Left hindlimb (tissue), 1 donor: ENCODE measurements around the gene FXYD6.
A peak's percentile ranks its signal among the peaks of the same experiment; 100 is the strongest.
"Not testable (repeated sequence)": the region's sequence is repeated elsewhere in the genome, so short reads cannot be mapped to it uniquely, and the experiment has no call there.

Source experiments
- DNase-seq: peaks from one replicate; pipeline ENCODE4 v3.0.0-alpha.2; 2018

FXYD6 gene

DNA sequence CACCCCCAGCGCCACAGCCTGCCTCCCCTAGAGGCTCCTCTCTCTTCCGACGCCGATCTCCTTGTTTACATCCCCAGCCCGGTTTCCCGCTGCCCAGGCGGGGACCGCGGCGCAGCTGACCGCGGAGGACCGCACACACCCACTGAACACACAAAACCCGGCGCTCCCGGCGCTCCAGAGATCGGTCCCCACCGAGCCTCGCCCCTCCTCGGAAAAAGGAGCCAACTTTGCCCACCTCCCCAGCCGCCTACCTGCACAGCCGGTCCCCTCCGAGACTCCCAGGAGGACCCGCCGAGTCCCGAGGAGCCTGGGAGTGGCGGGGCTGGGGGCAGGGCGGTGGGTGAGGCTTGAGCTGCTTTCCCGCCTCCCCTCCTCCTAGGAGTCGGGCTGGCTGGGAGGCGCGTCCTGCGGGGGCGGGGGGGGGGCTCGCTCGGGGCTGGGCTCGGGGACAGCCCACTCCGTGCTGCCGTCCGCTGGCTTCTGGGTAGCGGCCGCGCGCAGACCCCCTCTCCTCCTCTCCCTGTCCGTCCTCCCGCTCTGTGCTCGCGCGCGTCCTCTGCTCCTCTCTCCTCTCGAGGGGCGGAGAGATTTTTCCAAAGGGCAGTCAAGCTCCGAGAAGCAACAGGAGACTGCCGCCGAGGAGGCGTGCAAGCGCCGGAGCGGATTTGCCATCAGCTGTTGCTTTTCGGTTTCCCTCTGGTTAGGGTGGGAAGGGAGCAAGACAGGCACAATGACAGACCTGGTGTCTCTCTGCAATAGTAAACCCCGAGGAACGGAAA, at the start of gene FXYD6:
Gene FXYD6, minus strand, starts transcription at position 318 of the 779 bp plus-strand sequence. CDS start 33,882 bp downstream, outside the sequence.
- DNase-seq: peak; percentile 93

- not testable (repeated sequence) for DNase-seq
These were observed 49.7 kb upstream of the FXYD6 start for GRCh38 chr11:117926166-117926565.

GRCh38 chr11:117925198-117925925, 48.9 kb upstream of the FXYD6 start:
- DNase-seq: no peak

GRCh38 chr11:117924631-117925170, 48.2 kb upstream of the FXYD6 start:
- no peak for DNase-seq

DNA sequence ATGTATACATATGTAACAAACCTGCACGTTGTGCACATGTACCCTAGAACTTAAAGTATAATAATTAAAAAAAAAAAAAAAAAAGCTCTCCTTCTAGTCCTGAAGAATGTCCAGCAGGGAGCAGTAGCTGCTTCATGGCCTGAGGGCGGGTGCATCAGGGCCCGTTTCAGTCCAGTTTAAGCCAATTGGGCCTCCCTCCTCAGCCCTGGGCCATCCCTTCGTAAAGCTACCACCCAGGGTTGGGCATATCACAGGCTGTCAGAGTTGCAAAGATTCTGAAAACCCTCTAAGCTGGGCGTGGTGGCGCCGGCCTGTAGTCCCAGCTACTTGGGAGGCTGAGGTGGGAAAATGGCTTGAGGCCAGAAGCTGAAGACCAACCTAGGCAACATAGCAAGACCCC, 47.3 kb upstream of the FXYD6 start:
- no peak for DNase-seq

GRCh38 chr11:117923275-117923674, 46.8 kb upstream of the FXYD6 start:
- DNase-seq: no peak

DNA sequence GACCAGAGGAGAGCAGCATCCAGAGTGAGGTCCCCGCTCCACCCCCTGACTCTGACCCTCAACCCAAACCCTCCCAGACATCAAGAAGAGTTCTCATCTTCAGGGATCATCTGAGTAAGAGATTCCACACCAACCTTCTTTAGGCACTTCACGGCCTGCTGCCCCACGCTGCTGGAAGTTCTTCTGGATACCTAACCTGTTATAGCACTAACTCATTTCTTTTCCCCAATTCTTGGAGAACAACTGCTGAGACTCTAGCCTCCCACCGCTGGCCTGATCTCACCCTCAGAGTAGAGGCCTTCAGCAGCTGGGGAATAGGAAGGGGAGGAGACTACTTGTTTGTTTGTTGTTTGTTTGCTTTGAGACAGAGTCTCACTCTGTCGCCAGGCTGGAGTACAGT, 45.4 kb upstream of the FXYD6 start:
- DNase-seq: peak; percentile 2

DNA sequence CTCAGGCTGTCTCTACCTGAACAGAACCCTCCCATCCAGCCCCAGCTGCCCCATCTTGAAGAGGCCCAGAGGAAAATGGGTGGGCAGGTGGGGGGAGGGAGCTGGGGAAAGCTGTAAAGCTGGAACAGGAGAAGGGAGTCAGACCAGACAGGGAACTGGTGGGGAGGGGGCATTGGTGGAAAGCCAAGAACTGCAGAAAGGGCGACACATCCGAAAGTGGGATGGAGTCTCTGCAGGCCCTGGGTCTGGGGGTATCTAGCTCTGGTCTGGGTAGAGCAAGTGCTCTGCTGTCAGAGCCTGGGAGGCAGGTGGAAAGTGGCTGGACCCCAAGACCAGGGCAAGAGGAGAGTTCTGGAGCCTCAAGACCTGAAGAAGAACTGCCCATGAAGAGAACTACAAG, 45.0 kb upstream of the FXYD6 start:
- DNase-seq: peak; percentile 10

- DNase-seq: no peak
These were observed 43.3 kb upstream of the FXYD6 start for GRCh38 chr11:117919781-117920221.

DNA sequence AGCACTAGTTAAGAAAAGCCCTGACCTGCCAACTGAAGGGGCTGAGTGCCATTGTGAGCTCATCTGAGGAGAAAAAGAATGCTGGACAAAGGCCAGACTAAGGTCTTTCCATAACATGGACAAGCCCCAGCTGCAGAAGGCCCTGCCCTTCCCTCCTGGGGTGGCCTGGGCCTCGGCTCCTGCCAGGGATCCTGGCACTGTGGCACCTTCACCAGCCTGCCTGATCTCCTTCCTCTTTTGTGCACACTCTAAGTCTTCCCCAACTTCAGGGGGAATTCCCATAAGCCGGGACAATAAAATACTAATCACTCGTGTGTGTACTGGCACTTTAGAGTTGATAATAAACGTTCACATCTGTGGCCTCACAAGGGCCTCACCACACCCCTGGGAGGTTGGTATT, 42.9 kb upstream of the FXYD6 start:
- no peak for DNase-seq

GRCh38 chr11:117918366-117919255, 42.2 kb upstream of the FXYD6 start:
- no peak for DNase-seq

GRCh38 chr11:117917591-117918151, 41.2 kb upstream of the FXYD6 start:
- no peak for DNase-seq

DNA sequence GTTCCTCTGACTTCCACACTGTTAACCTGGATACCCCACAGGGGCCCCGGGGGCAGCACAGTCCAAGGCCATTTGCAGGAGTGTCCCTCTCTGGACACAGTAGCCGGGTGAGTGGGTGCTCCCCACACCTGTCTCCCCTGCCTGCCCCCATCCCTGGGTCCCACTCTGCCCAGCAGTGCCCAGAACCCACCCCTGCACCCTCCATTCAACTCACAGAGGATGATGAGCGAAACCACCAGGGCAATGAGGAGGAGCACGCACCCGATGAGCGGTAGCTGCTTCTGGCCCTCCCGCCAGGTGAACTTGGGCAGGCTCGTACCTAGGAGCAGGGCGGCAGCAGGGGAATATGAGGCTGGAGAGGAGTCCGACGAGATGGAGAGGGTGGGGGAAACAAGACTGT, 40.5 kb upstream of the FXYD6 start:
- no peak for DNase-seq

- no peak for DNase-seq
These were observed 39.3 kb upstream of the FXYD6 start for GRCh38 chr11:117915672-117916235.

GRCh38 chr11:117914991-117915618, 38.6 kb upstream of the FXYD6 start:
- DNase-seq: no peak

GRCh38 chr11:117914398-117914761, 37.9 kb upstream of the FXYD6 start:
- no peak for DNase-seq

- DNase-seq: no peak
These were observed 37.4 kb upstream of the FXYD6 start for GRCh38 chr11:117913736-117914397.

GRCh38 chr11:117912497-117912896, 36.0 kb upstream of the FXYD6 start:
- DNase-seq: no peak

GRCh38 chr11:117911694-117912093, 35.2 kb upstream of the FXYD6 start:
- no peak for DNase-seq

GRCh38 chr11:117910941-117911655, 34.6 kb upstream of the FXYD6 start:
- DNase-seq: no peak
